Type B pancreatic cell (in vitro differentiated cells): Measurements from ENCODE around the gene SEMA4D. TPM values are rescaled to one million over a fixed set of nuclear protein-coding genes. Genes with fewer than 3 reads are reported as not detected.
A peak's percentile ranks its signal among the peaks of the same experiment; 100 is the strongest.

Experiments used
- DNase-seq: peaks from one replicate; pipeline ENCODE4 v3.0.0; 2021; ENCODE audit warnings: mixed read lengths; ENCODE audit not compliant: unreplicated experiment; ENCODE audit errors: extremely low spot score
- H3K27ac Mint-ChIP-seq: 2 replicates; pipeline ENCODE4 v1.8.0; 2021; ENCODE audit warnings: mild to moderate bottlenecking, mixed read lengths
- H3K27me3 Mint-ChIP-seq: 2 replicates; pipeline ENCODE4 v1.8.0; 2021; ENCODE audit warnings: mixed read lengths
- H3K36me3 Mint-ChIP-seq: 2 replicates; pipeline ENCODE4 v1.8.0; 2021; ENCODE audit warnings: mixed read lengths
- H3K4me1 Mint-ChIP-seq: one replicate; pipeline ENCODE4 v1.8.0; 2021; ENCODE audit warnings: mixed read lengths; ENCODE audit not compliant: unreplicated experiment
- H3K4me3 Mint-ChIP-seq: 2 replicates; pipeline ENCODE4 v1.8.0; 2021; ENCODE audit warnings: mild to moderate bottlenecking, mixed read lengths
- H3K9me3 Mint-ChIP-seq: 2 replicates; pipeline ENCODE4 v1.8.0; 2021; ENCODE audit warnings: mixed read lengths
- total RNA-seq: library from RNA; stranded (reverse); gene quantifications from 2 replicates; pipeline ENCODE4 v1.2.1, GENCODE V29; 2021; ENCODE audit warnings: low replicate concordance
- TF ChIP-seq, protein P1 (sequence below): fragments of 200-600 bp; sonication (generic); conservative IDR thresholded peaks from 2 replicates; pipeline ENCODE4 v1.5.0; 2021; ENCODE audit warnings: antibody characterized with exemption, mild to moderate bottlenecking

The SEMA4D gene
- total RNA-seq, 1 donor from 2014 or later, result 32.3 TPM

DNA sequence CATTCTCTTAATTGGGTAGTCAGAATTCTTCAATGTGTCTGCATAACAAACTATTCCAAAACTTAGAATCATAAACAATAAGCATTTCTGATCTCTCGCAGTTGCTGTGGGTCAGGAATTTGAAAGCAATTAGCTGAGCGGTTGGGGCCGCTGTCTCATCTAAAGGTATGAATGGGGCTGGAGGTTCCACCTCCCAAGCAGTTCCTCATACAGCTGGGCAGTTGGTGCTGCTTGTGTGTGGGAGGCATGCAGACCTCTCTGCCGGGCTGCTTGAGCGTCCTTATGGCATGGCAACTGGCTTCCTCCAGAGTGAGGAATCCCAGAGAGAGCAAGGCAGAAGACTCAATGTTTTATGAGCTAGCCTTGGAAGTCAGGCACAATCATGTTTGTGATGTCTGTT, 30.2 kb upstream of the SEMA4D start:
- DNase-seq, result no peak
- no peaks in the 10 kb centered on the region for H3K36me3 Mint-ChIP-seq
- H3K4me1 Mint-ChIP-seq, result no peaks in the 10 kb centered on the region
- H3K27me3 Mint-ChIP-seq, result no peaks in the 10 kb centered on the region
- H3K4me3 Mint-ChIP-seq, result no peak overlapping the region
- peak overlapping the region; percentile 29 for H3K27ac Mint-ChIP-seq
- TF ChIP-seq, protein P1, sequence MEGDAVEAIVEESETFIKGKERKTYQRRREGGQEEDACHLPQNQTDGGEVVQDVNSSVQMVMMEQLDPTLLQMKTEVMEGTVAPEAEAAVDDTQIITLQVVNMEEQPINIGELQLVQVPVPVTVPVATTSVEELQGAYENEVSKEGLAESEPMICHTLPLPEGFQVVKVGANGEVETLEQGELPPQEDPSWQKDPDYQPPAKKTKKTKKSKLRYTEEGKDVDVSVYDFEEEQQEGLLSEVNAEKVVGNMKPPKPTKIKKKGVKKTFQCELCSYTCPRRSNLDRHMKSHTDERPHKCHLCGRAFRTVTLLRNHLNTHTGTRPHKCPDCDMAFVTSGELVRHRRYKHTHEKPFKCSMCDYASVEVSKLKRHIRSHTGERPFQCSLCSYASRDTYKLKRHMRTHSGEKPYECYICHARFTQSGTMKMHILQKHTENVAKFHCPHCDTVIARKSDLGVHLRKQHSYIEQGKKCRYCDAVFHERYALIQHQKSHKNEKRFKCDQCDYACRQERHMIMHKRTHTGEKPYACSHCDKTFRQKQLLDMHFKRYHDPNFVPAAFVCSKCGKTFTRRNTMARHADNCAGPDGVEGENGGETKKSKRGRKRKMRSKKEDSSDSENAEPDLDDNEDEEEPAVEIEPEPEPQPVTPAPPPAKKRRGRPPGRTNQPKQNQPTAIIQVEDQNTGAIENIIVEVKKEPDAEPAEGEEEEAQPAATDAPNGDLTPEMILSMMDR, result no peak
- peaks cover 11% of the 10 kb centered on the region for H3K9me3 Mint-ChIP-seq

DNA sequence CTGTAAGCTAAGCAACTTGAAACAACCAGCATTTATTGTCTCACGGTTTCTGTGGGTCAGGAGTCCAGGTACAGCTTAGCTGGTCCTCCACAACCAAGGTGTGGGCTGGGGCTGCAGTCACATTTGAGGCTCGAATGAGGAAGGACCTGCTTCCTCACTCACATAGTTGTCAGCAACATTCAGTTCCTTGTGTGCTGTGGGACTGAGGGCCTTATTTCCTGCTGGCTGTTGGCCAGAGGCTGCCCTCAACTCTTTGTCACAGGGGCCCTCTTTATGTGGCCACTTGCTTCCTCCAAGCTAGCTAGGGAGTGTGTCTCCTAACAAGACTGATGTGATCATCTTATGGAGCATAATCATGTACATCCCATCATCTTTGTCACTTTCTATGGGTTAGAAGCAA, 29.2 kb upstream of the SEMA4D start:
- Mint-ChIP-seq H3K27ac (no peak overlapping the region), H3K27me3 (no peaks in the 10 kb centered on the region), H3K9me3 (peaks cover 11% of the 10 kb centered on the region), H3K4me1 (peaks cover 5% of the 10 kb centered on the region), H3K4me3 (no peak overlapping the region), H3K36me3 (no peaks in the 10 kb centered on the region)
- TF ChIP-seq, protein P1, result no peak
- no peak for DNase-seq

DNA sequence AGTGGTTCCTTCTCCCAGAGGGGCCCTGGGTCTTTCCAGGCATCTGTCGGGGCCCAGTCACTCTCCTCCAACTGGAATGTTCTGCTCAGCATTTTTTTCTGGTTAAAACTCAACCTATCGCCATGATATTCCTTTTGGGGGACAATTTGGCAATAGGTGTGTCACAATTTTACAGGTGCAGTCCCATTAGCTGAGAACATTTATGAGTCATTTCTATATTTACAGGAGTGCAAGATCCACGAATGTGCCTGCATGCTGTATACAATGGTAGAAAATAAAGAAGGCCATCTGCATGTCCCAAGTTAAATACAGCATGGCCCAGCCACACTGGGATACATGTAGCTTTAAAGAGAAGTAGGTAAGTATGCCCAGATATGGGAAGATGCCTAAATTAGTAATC, 28.8 kb upstream of the SEMA4D start:
- Mint-ChIP-seq H3K4me3 (no peak overlapping the region), H3K9me3 (peaks cover 11% of the 10 kb centered on the region), H3K36me3 (no peaks in the 10 kb centered on the region), H3K4me1 (peaks cover 6% of the 10 kb centered on the region), H3K27me3 (no peaks in the 10 kb centered on the region), H3K27ac (no peak overlapping the region)
- no peak for DNase-seq
- TF ChIP-seq, protein P1, result no peak

DNA sequence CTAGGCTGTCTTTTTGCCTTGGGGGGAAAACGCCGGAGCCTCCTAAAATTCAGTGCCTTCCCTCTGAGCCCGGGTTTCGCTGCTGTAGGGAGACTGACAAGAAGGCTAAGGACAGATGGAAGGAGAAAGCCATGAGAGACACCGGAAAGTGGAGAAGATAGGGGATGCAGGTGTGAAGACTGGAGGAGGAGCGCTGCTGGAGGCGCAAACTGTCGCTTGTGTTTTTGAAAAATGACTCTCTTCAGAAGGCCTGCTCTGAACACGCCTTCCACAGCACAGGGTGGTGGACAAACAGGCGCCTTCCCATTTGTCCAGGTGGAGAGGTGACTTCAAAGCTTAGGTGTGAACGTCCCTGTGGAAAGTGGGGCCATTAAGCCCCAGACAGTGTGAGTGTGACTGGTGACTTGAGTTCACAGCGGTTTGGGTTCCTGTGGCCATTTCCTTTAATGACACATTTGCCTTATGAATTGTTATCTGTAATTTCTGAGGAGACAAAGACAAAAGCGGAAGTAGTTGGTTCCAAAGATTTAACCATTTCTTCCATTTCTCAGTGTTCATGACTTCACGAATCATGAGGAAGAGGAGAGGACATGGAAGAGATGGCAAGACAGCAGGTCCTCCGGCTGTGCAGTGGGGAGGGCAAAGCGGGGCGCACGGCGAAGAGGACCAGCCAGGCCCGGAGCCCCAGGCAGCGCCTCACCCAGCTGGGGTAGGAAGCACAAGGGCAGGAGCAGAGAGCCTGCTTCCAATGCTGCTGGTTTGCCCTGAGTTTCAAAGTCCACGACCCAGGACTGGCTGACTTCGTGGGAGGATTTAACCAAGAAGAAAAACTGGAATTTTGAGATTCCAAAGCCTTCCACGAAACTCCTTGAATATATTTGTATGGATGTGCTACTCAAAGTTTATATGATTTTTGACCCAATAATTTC, 27.8 kb upstream of the SEMA4D start:
- no peak overlapping the region for H3K4me3 Mint-ChIP-seq
- H3K9me3 Mint-ChIP-seq, result peaks cover 11% of the 10 kb centered on the region
- H3K27me3 Mint-ChIP-seq, result no peaks in the 10 kb centered on the region
- no peak overlapping the region for H3K27ac Mint-ChIP-seq
- peaks cover 6% of the 10 kb centered on the region for H3K4me1 Mint-ChIP-seq
- TF ChIP-seq, protein P1, result no peak
- DNase-seq, result no peak
- no peaks in the 10 kb centered on the region for H3K36me3 Mint-ChIP-seq

DNA sequence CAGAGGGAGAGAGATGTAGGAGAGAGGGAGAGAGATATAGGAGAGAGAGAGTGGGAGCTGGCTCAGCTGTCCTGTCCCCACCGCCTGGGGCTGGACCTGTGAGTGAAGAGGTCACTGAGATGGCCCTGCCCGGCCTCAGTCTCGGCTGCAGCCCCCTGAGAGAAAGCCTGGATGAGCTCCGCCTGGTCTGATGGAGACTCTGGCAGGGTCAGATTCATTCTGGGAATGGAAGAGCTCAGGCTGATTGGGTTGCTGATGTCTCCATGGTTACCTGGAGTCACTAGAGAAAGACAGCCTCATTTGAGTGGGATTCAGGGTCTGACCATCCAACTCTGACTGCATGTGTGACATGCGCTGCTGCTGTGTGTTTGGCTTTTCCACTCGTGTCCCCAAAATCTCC, 27.1 kb upstream of the SEMA4D start:
- H3K4me1 Mint-ChIP-seq, result peaks cover 6% of the 10 kb centered on the region
- H3K27me3 Mint-ChIP-seq, result no peaks in the 10 kb centered on the region
- TF ChIP-seq, protein P1, result no peak
- peaks cover 11% of the 10 kb centered on the region for H3K9me3 Mint-ChIP-seq
- DNase-seq, result no peak
- no peaks in the 10 kb centered on the region for H3K36me3 Mint-ChIP-seq
- H3K4me3 Mint-ChIP-seq, result no peak overlapping the region
- no peak overlapping the region for H3K27ac Mint-ChIP-seq
